BLaER1 treated with 17β-estradiol and CSF1 and Interleukin-3, amounts not matched to agents 10 nM and 100 nM (cell line): ENCODE data around the gene RPS27.

Source experiments
- H3K27ac ChIP-seq, 11 experiments: shearing (Covaris generic); formaldehyde crosslinking; 2 replicates each; pipeline ENCODE4 v1.8.1; 2022
- H3K27me3 ChIP-seq, 11 experiments: shearing (Covaris generic); formaldehyde crosslinking; 2 replicates each; pipeline ENCODE4 v1.8.1; 2022
- H3K36me3 ChIP-seq, 11 experiments: shearing (Covaris generic); formaldehyde crosslinking; 2 replicates each; pipeline ENCODE4 v1.8.1; 2022
- H3K4me1 ChIP-seq, 10 experiments: shearing (Covaris generic); formaldehyde crosslinking; 2 replicates each; pipeline ENCODE4 v1.8.1; 2022
- H3K4me2 ChIP-seq, 11 experiments: shearing (Covaris generic); formaldehyde crosslinking; 2 replicates each; pipeline ENCODE4 v1.8.1; 2022
- H3K4me3 ChIP-seq, 10 experiments: shearing (Covaris generic); formaldehyde crosslinking; 2 replicates each; pipeline ENCODE4 v1.8.1; 2022
- H3K9ac ChIP-seq, 11 experiments: shearing (Covaris generic); formaldehyde crosslinking; 2 replicates each; pipeline ENCODE4 v1.8.1; 2022
- H3K9me3 ChIP-seq, 11 experiments: shearing (Covaris generic); formaldehyde crosslinking; replicated peaks in 1 of 11; 2 replicates each; pipeline ENCODE4 v1.8.1; 2022
- H4K20me1 ChIP-seq, 11 experiments: shearing (Covaris generic); formaldehyde crosslinking; 2 replicates each; pipeline ENCODE4 v1.8.1; 2022
- Cebpa-rat ChIP-seq, 11 experiments: shearing (Covaris generic); IDR thresholded peaks; 2 replicates each; pipeline ENCODE4 v1.8.1; 2022

The RPS27 gene

GRCh38 chr1:153958111-153958960 lies 32.2 kb upstream of the RPS27 start, which contains the start of gene CRTC2:
TSS of gene CRTC2 (minus strand) at chr1:153958612. CDS start at chr1:153958497, 115 bp downstream.
- H4K20me1 ChIP-seq: peaks cover 39 to 61% (median 45%) of the 10 kb centered on the region in 11 experiments
- peaks cover 69 to 83% (median 76%) of the 10 kb centered on the region in 10 experiments for H3K4me1 ChIP-seq
- no peak for TF ChIP-seq Cebpa-rat (IDR thresholded peaks at IDR 0.05)
- H3K9ac ChIP-seq: peak within 1 kb of the TSS; percentile 86 to 97 (median 95)
- H3K36me3 ChIP-seq: peaks cover 31 to 44% (median 34%) of the 10 kb centered on the region in 11 experiments
- no peaks in the 10 kb centered on the region for H3K27me3 ChIP-seq
- peak within 1 kb of the TSS; percentile 81 to 99 (median 96) for H3K4me3 ChIP-seq
- H3K9me3 ChIP-seq: no peaks in the 10 kb centered on the region
- H3K4me2 ChIP-seq: peak within 1 kb of the TSS; percentile 94 to 100 (median 99)
- peak within 1 kb of the TSS; percentile 69 to 94 (median 91) for H3K27ac ChIP-seq

DNA sequence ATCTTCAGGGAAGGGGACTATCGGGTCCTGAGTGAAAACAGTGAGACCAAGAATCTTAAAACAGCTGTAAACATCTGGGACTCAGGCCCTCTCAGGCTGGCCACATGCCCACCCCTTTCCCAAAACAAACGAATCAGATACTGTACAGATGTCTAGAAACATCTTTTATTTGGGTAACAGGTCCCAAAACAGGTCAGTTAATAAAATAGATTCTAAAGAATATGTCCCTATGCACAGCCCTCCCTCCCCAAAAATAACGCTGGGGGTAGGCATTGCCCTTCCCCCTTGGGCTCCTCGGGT lies 31.7 kb upstream of the RPS27 start:
- peak overlapping the region; percentile 90 to 100 (median 99) for H3K4me2 ChIP-seq
- peaks cover 69 to 81% (median 77%) of the 10 kb centered on the region in 10 experiments for H3K4me1 ChIP-seq
- H3K4me3 ChIP-seq: peak overlapping the region; percentile 81 to 99 (median 96); a peak in 16 of 20 replicates
- H3K9me3 ChIP-seq: no peaks in the 10 kb centered on the region
- no peak for TF ChIP-seq Cebpa-rat (IDR thresholded peaks at IDR 0.05)
- peaks cover 36 to 55% (median 39%) of the 10 kb centered on the region in 11 experiments for H4K20me1 ChIP-seq
- peaks cover 25 to 39% (median 28%) of the 10 kb centered on the region in 11 experiments for H3K36me3 ChIP-seq
- H3K27ac ChIP-seq: peak overlapping the region; percentile 9 to 93 (median 91); a peak in 21 of 22 replicates
- peak overlapping the region; percentile 67 to 97 (median 95); a peak in 19 of 22 replicates for H3K9ac ChIP-seq
- no peaks in the 10 kb centered on the region for H3K27me3 ChIP-seq

DNA sequence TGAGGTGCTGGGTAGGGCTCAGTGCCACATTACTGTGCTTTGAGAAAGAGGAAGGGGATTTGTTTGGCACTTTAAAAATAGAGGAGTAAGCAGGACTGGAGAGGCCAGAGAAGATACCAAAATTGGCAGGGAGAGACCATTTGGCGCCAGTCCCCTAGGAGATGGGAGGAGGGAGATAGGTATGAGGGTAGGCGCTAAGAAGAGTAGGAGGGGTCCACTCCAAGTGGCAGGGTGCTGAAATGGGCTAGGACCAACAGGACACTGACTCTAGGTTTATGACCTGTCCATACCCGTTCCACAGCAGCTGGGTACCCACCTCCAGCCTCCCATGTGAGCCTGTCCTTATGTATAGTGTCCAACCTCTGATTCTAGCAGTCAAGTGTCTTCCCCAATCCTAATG lies 31.1 kb upstream of the RPS27 start:
- Histone ChIP-seq H3K4me3 (peak overlapping the region in 6 of 10 experiments; percentile 13 to 99 (median 84); a peak in 8 of 20 replicates), H3K27me3 (no peaks in the 10 kb centered on the region), H3K9ac (peak overlapping the region; percentile 12 to 97 (median 93); a peak in 18 of 22 replicates), H4K20me1 (peaks cover 31 to 49% (median 34%) of the 10 kb centered on the region in 11 experiments), H3K4me1 (peaks cover 68 to 83% (median 80%) of the 10 kb centered on the region in 10 experiments), H3K36me3 (peaks cover 19 to 33% (median 23%) of the 10 kb centered on the region in 11 experiments), H3K9me3 (no peaks in the 10 kb centered on the region), H3K4me2 (peak overlapping the region; percentile 90 to 100 (median 99)), H3K27ac (peak overlapping the region; percentile 9 to 93 (median 91); a peak in 21 of 22 replicates)
- TF ChIP-seq Cebpa-rat (IDR thresholded peaks at IDR 0.05): no peak

- H3K4me3 ChIP-seq: peak overlapping the region in 6 of 10 experiments; percentile 13 to 96 (median 78); a peak in 8 of 20 replicates
- peaks cover 13 to 26% (median 17%) of the 10 kb centered on the region in 11 experiments; a peak in 21 of 22 replicates for H3K36me3 ChIP-seq
- peak overlapping the region; percentile 9 to 93 (median 91); a peak in 18 of 22 replicates for H3K27ac ChIP-seq
- no peaks in the 10 kb centered on the region for H3K27me3 ChIP-seq
- peaks cover 68 to 83% (median 81%) of the 10 kb centered on the region in 10 experiments for H3K4me1 ChIP-seq
- peak overlapping the region; percentile 90 to 100 (median 99) for H3K4me2 ChIP-seq
- H3K9me3 ChIP-seq: no peaks in the 10 kb centered on the region
- peaks cover 23 to 42% (median 26%) of the 10 kb centered on the region in 11 experiments for H4K20me1 ChIP-seq
- no peak for TF ChIP-seq Cebpa-rat (IDR thresholded peaks at IDR 0.05)
- peak overlapping the region; percentile 45 to 97 (median 92); a peak in 18 of 22 replicates for H3K9ac ChIP-seq
These were observed 30.4 kb upstream of the RPS27 start for GRCh38 chr1:153960206-153960605.

DNA sequence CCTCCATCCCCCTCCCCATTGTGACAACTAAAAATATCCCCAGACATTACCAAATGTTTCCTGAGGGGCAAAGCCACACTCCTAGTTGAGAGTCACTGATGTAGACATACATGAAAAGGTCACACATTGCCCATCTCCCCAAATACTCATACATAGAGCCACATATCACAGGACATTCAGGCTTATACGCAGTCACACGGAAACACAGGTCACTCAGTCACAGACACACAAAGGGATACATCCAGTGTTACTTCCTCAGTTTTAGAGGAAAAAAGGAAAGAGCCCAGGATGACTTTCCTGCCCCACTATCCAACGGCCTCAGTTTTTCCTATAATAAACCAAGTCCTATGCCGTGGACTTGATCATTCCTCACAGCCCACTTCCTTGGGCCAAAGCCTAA lies 29.1 kb upstream of the RPS27 start:
- Histone ChIP-seq H3K27me3 (no peaks in the 10 kb centered on the region), H3K9me3 (no peaks in the 10 kb centered on the region), H4K20me1 (peaks cover 11 to 30% (median 14%) of the 10 kb centered on the region in 11 experiments; a peak in 21 of 22 replicates), H3K36me3 (peaks cover 13 to 26% (median 17%) of the 10 kb centered on the region in 11 experiments; a peak in 21 of 22 replicates), H3K4me3 (peak overlapping the region; percentile 64 to 85 (median 71)), H3K27ac (peak overlapping the region; percentile 20 to 93 (median 91); a peak in 20 of 22 replicates), H3K9ac (peak overlapping the region; percentile 81 to 96 (median 87)), H3K4me2 (peak overlapping the region; percentile 90 to 100 (median 99)), H3K4me1 (peaks cover 67 to 83% (median 81%) of the 10 kb centered on the region in 10 experiments)
- TF ChIP-seq Cebpa-rat (IDR thresholded peaks at IDR 0.05): no peak

DNA sequence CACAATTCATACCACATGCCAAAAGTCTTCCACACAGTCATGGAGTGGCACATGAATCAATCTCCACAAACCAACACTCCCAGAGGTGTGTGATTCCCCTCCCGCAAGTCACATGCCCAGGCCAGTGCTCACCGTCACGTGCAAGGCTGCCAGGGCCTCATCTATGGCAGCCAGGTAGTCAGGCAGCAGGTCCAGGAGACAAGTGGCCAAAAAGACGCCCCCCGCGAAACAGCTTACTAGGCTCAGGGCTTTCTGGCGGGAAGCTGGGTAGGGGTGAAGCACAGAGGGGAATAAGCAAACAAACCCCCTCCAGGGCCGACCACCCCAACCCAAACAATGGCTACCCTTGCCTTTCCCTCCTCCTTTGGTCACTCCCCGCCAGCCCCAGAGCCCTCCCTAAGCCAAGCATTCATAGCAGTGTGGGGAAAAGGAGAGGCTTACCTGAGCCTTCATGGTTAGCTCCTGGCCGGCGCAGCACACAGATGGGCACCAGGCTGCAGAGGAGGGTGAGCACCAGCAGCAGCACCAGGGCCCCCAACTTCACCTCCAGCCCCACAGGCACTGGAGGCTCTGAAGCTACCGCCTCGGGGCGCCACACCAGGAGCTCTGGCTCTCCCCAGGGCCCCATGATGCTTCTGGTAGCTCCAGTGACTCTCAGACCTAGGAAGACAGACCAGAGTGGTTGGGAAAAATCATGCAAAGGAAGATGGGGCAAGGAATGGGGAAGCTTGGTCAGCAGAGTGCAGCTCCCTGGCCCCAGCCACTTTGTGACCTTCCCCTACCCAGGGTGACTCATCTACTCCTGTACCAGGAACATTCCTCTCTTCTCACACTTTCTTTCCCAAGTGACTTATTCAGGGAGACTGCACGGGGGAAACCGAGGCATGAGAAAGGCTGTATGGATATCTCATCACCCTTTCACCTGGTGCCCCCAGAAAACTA lies 28.2 kb upstream of the RPS27 start:
- Histone ChIP-seq H3K4me2 (peak overlapping the region; percentile 90 to 100 (median 99)), H3K4me3 (peak overlapping the region; percentile 64 to 85 (median 71)), H3K4me1 (peaks cover 59 to 76% (median 72%) of the 10 kb centered on the region in 10 experiments), H3K36me3 (peaks cover 13 to 26% (median 17%) of the 10 kb centered on the region in 11 experiments; a peak in 21 of 22 replicates), H4K20me1 (peaks cover 2 to 20% (median 5%) of the 10 kb centered on the region in 11 experiments; a peak in 14 of 22 replicates), H3K9me3 (no peaks in the 10 kb centered on the region), H3K27me3 (no peaks in the 10 kb centered on the region), H3K9ac (peak overlapping the region; percentile 81 to 96 (median 87)), H3K27ac (peak overlapping the region; percentile 72 to 93 (median 91))
- no peak for TF ChIP-seq Cebpa-rat (IDR thresholded peaks at IDR 0.05)

- peak within 1 kb of the TSS; percentile 72 to 93 (median 91) for H3K27ac ChIP-seq
- H3K4me2 ChIP-seq: peak within 1 kb of the TSS; percentile 90 to 100 (median 99)
- peak within 1 kb of the TSS; percentile 81 to 96 (median 87) for H3K9ac ChIP-seq
- no peak for TF ChIP-seq Cebpa-rat (IDR thresholded peaks at IDR 0.05)
- peaks cover 0 to 17% (median 0%) of the 10 kb centered on the region in 11 experiments; a peak in 3 of 22 replicates for H4K20me1 ChIP-seq
- H3K4me1 ChIP-seq: peaks cover 63 to 80% (median 72%) of the 10 kb centered on the region in 10 experiments
- peaks cover 13 to 26% (median 17%) of the 10 kb centered on the region in 11 experiments; a peak in 21 of 22 replicates for H3K36me3 ChIP-seq
- no peaks in the 10 kb centered on the region for H3K27me3 ChIP-seq
- H3K9me3 ChIP-seq: no peaks in the 10 kb centered on the region
- H3K4me3 ChIP-seq: peak within 1 kb of the TSS; percentile 64 to 85 (median 71)
These were observed 27.3 kb upstream of the RPS27 start, which contains the start of gene SLC39A1 for GRCh38 chr1:153963030-153963849. TSS of gene SLC39A1 (minus strand) at chr1:153963537. CDS start at chr1:153962715, 822 bp downstream.
